ENCODE measurements around the gene HMOX1. TPM values are rescaled to one million over a fixed set of nuclear protein-coding genes. Genes with fewer than 3 reads are reported as not detected.

HMOX1 gene
- total and polyA plus RNA-seq, 2 of the 13 experiments (the other 11 are each of a cell fraction or from before 2014, with no cell fraction given): 53.6 to 67.4 TPM

- FAIRE-seq: no peak
- no peak for TF ChIP-seq ZNF563 (CRISPR knock-in tag; IDR thresholded peaks at IDR 0.05)
- TF ChIP-seq ZNF484 (CRISPR knock-in tag; IDR thresholded peaks at IDR 0.05; ENCODE audit: borderline replicate concordance, low read depth): no peak
- no peak for TF ChIP-seq GATAD2A (CRISPR knock-in tag; IDR thresholded peaks at IDR 0.05)
- no peak for TF ChIP-seq ZNF335 (CRISPR knock-in tag; IDR thresholded peaks at IDR 0.05)
- no peak for TF ChIP-seq CENPX (CRISPR knock-in tag; IDR thresholded peaks at IDR 0.05)
- no peak for TF ChIP-seq MTA1 (CRISPR knock-in tag; IDR thresholded peaks at IDR 0.05; ENCODE audit: borderline replicate concordance)
- no TSS peak for BruUV-seq (replicated peaks)
- Histone ChIP-seq H3K9ac (ENCODE audit: insufficient read depth, low read depth, low read length) (no peak overlapping the region), H3K4me1 (ENCODE audit: insufficient read depth, low read length) (peaks cover 7% of the 10 kb centered on the region), H4K20me1 (ENCODE audit: insufficient read depth, low read length) (no peaks in the 10 kb centered on the region), H3K27me3 (ENCODE audit: control insufficient read depth in 1 of 2, insufficient read depth in 2 of 2, low read length in 2 of 2) (no peaks in the 10 kb centered on the region), H3K4me2 (ENCODE audit: low read depth, low read length) (no peak overlapping the region), H2AFZ (ENCODE audit: low read length) (no peak overlapping the region), H3K27ac (ENCODE audit: extremely low read length, insufficient read depth, low read length) (no peak overlapping the region), H3K36me3 (replicated peaks in 1 of 2; ENCODE audit: control insufficient read depth in 1 of 2, insufficient read depth in 2 of 2, low read length in 2 of 2) (peaks cover 29 to 35% of the 10 kb centered on the region in 2 experiments), H3K4me3 (replicated peaks in 1 of 3; ENCODE audit: insufficient read depth in 1 of 3, low read depth in 2 of 3, low read length in 3 of 3) (no peak overlapping the region), H3K79me2 (ENCODE audit: insufficient read depth, low read length) (no peaks in the 10 kb centered on the region), H3K9me3 (ENCODE audit: low read length) (no peaks in the 10 kb centered on the region)
- intact Hi-C loops (cut with micrococcal nuclease; ENCODE audit: unreplicated experiment): no loop called here
- WGBS (ENCODE audit: low lambda C conversion rate): 100% methylated on average over 1 of the region's 11 CpGs
- no peak for DNase-seq (ENCODE audit: low spot score)
- POLR2A ChIA-PET: no interaction called here
- CTCF ChIA-PET (ENCODE audit: low intra/inter-chr PET ratio, low total read pairs): no interaction called here
- ATAC-seq: no peak
- in situ Hi-C loops (cut with HindIII; ENCODE audit: extremely low pct_ligation_motif_present, low pct_unique_long_range_greater_than_20kb): no loop called here
These were observed 34.9 kb upstream of the HMOX1 start for GRCh38 chr22:35345808-35346505.

GRCh38 chr22:35346596-35347220, 34.2 kb upstream of the HMOX1 start:
- H3K36me3 ChIP-seq (replicated peaks in 1 of 2; ENCODE audit: control insufficient read depth in 1 of 2, insufficient read depth in 2 of 2, low read length in 2 of 2): peaks cover 25 to 30% of the 10 kb centered on the region in 2 experiments
- no peaks in the 10 kb centered on the region for H3K79me2 ChIP-seq (ENCODE audit: insufficient read depth, low read length)
- ChIA-PET POLR2A (no interaction called here), CTCF (ENCODE audit: low intra/inter-chr PET ratio, low total read pairs) (no interaction called here)
- in situ Hi-C loops (cut with HindIII; ENCODE audit: extremely low pct_ligation_motif_present, low pct_unique_long_range_greater_than_20kb): no loop called here
- WGBS (ENCODE audit: low lambda C conversion rate): 97% methylated on average over 10 of the region's 19 CpGs
- ATAC-seq (no peak), DNase-seq (ENCODE audit: low spot score) (no peak), FAIRE-seq (no peak)
- H3K9ac ChIP-seq (ENCODE audit: insufficient read depth, low read depth, low read length): no peak overlapping the region
- TF ChIP-seq, protein P1, sequence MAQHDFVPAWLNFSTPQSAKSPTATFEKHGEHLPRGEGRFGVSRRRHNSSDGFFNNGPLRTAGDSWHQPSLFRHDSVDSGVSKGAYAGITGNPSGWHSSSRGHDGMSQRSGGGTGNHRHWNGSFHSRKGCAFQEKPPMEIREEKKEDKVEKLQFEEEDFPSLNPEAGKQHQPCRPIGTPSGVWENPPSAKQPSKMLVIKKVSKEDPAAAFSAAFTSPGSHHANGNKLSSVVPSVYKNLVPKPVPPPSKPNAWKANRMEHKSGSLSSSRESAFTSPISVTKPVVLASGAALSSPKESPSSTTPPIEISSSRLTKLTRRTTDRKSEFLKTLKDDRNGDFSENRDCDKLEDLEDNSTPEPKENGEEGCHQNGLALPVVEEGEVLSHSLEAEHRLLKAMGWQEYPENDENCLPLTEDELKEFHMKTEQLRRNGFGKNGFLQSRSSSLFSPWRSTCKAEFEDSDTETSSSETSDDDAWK (CRISPR knock-in tag; IDR thresholded peaks at IDR 0.05): no peak
- no peak for TF ChIP-seq NR2C2 (CRISPR knock-in tag; IDR thresholded peaks at IDR 0.05; ENCODE audit: borderline replicate concordance)
- no peaks in the 10 kb centered on the region for H4K20me1 ChIP-seq (ENCODE audit: insufficient read depth, low read length)
- H3K4me3 ChIP-seq (replicated peaks in 1 of 3; ENCODE audit: insufficient read depth in 1 of 3, low read depth in 2 of 3, low read length in 3 of 3): no peak overlapping the region
- H3K27ac ChIP-seq (ENCODE audit: extremely low read length, insufficient read depth, low read length): no peak overlapping the region
- no peak overlapping the region for H3K4me2 ChIP-seq (ENCODE audit: low read depth, low read length)
- no peaks in the 10 kb centered on the region; a peak in 1 of 5 replicates for H3K27me3 ChIP-seq (ENCODE audit: control insufficient read depth in 1 of 2, insufficient read depth in 2 of 2, low read length in 2 of 2)
- peaks cover 14% of the 10 kb centered on the region for H3K4me1 ChIP-seq (ENCODE audit: insufficient read depth, low read length)
- H2AFZ ChIP-seq (ENCODE audit: low read length): no peak overlapping the region
- intact Hi-C loops (cut with micrococcal nuclease; ENCODE audit: unreplicated experiment): no loop called here
- BruUV-seq (replicated peaks): no TSS peak
- H3K9me3 ChIP-seq (ENCODE audit: low read length): no peaks in the 10 kb centered on the region
